GM12878 (cell line): ENCODE results near the gene CCDC63. TPM values are rescaled to one million over a fixed set of nuclear protein-coding genes. Genes with fewer than 3 reads are reported as not detected.

Experiments used
- ATAC-seq: fragments of 200-7000 bp; cut with Tn5 transposase; 3 replicates; pipeline ENCODE4 v1.9.1; 2020; ENCODE audit warnings: mild to moderate bottlenecking, moderate library complexity
- BruUV-seq: library from RNA; stranded (reverse); fragments of 400-500 nt; replicated peaks from 2 replicates; lab custom pipeline; 2021; lab: Mats Ljungman, UMichigan
- CTCF ChIA-PET: fragments of 300-600 bp; sonication (Branson Sonifier 250); formaldehyde crosslinking; extraction: SDS; loops from one replicate; lab custom pipeline; 2021; ENCODE audit warnings: inconsistent platforms; lab: Yijun Ruan, JAX
- POLR2A ChIA-PET: fragments of 350-600 bp; formaldehyde crosslinking; extraction: SDS; loops from one replicate; lab custom pipeline; 2021; ENCODE audit warnings: inconsistent platforms; lab: Charles Lee
- RAD21 ChIA-PET: fragments of 300-600 bp; sonication (Branson Sonifier 250); formaldehyde crosslinking; loops from one replicate; lab custom pipeline; 2023; ENCODE audit warnings: antibody characterized with exemption; ENCODE audit not compliant: unreplicated experiment; lab: Charles Lee
- SMC1A ChIA-PET: fragments of 300-600 bp; sonication (Branson Sonifier 250); formaldehyde crosslinking; loops from one replicate; lab custom pipeline; 2023; ENCODE audit not compliant: unreplicated experiment, uncharacterized antibody; lab: Charles Lee
- DNase-seq: peaks from one replicate; pipeline ENCODE4 v3.0.0-alpha.2; 2011; ENCODE audit warnings: low read depth, low spot score
- FAIRE-seq: peaks from 3 replicates; lab custom pipeline; 2011; peaks lifted over from hg19 to GRCh38; lab: Jason Lieb, UNC
- H2AFZ ChIP-seq: 2 replicates; pipeline ENCODE4 v1.6.0; 2011; ENCODE audit warnings: low read depth, low read length, control low read depth; ENCODE audit not compliant: control insufficient read depth
- H3K27ac ChIP-seq: 2 replicates; pipeline ENCODE4 v1.5.1; 2011; ENCODE audit warnings: control low read depth; ENCODE audit not compliant: control insufficient read depth, insufficient read depth
- H3K27me3 ChIP-seq, 2 experiments: replicated peaks in 1 of 2; 2 replicates each; pipeline versions ENCODE4 v1.6.0 to v1.6.1; 2011; ENCODE audit warnings: low read length in 1 of 2; ENCODE audit not compliant: control insufficient read depth in 2 of 2, insufficient read depth in 2 of 2
- H3K36me3 ChIP-seq, 2 experiments: 2 replicates each; pipeline ENCODE4 v1.5.1; 2011; ENCODE audit warnings: low read length in 1 of 2; ENCODE audit not compliant: control insufficient read depth in 2 of 2, insufficient read depth in 2 of 2
- H3K4me1 ChIP-seq: 2 replicates; pipeline ENCODE4 v1.6.1; 2011; ENCODE audit warnings: mild to moderate bottlenecking, low read length, moderate library complexity, mixed read lengths; ENCODE audit not compliant: control insufficient read depth, insufficient read depth
- H3K4me2 ChIP-seq: 2 replicates; pipeline ENCODE4 v1.6.0; 2011; ENCODE audit warnings: control low read depth; ENCODE audit not compliant: control insufficient read depth, insufficient read depth
- H3K4me3 ChIP-seq: fragments of 200-600 bp; sonication (generic); 2 replicates; pipeline ENCODE4 v1.5.1; 2016
- H3K79me2 ChIP-seq: 2 replicates; pipeline ENCODE4 v1.6.0; 2011; ENCODE audit warnings: low read length; ENCODE audit not compliant: control insufficient read depth, insufficient read depth
- H3K9ac ChIP-seq: 2 replicates; pipeline ENCODE4 v1.8.0; 2011; ENCODE audit warnings: low read length, control low read depth, mixed read lengths; ENCODE audit not compliant: control insufficient read depth, insufficient read depth
- H3K9me3 ChIP-seq: replicated peaks from 3 replicates; pipeline ENCODE4 v1.5.1; 2011; ENCODE audit warnings: mild to moderate bottlenecking, low read length; ENCODE audit not compliant: control insufficient read depth, insufficient read depth
- H4K20me1 ChIP-seq: 2 replicates; pipeline ENCODE4 v1.6.0; 2011; ENCODE audit not compliant: control insufficient read depth, insufficient read depth
- ASH2L ChIP-seq: fragments of 300-600, 200-600 bp; sonication (generic); IDR thresholded peaks from 2 replicates; pipeline ENCODE4 v1.6.1; 2017; ENCODE audit warnings: low read depth, mild to moderate bottlenecking, borderline replicate concordance
- BCL3 ChIP-seq: IDR thresholded peaks from 2 replicates; pipeline ENCODE4 v1.6.1; 2011; ENCODE audit warnings: borderline replicate concordance, low read depth, mild to moderate bottlenecking, moderate library complexity, low read length; ENCODE audit not compliant: insufficient read depth, poor library complexity, severe bottlenecking
- CHD1 ChIP-seq: IDR thresholded peaks from 2 replicates; pipeline ENCODE4 v1.6.1; 2012; ENCODE audit warnings: low read depth, low read length, improper control_type of control experiment
- CUX1 ChIP-seq: IDR thresholded peaks from 2 replicates; pipeline ENCODE4 v1.6.1; 2012; ENCODE audit warnings: improper control_type of control experiment, low read depth, low read length; ENCODE audit not compliant: insufficient replicate concordance
- FOXM1 ChIP-seq: IDR thresholded peaks from 2 replicates; pipeline ENCODE4 v1.6.1; 2012; ENCODE audit warnings: low read depth, mild to moderate bottlenecking, inconsistent platforms, low read length, moderate library complexity
- JUND ChIP-seq: IDR thresholded peaks from 2 replicates; pipeline ENCODE4 v1.6.1; 2012; ENCODE audit warnings: low read depth, mild to moderate bottlenecking, low read length, improper control_type of control experiment, moderate library complexity
- NFIC ChIP-seq: IDR thresholded peaks from 2 replicates; pipeline ENCODE4 v1.6.1; 2012; ENCODE audit warnings: low read depth, mild to moderate bottlenecking, inconsistent platforms, low read length, moderate library complexity
- NR2F1 ChIP-seq: fragments of 450-650 bp; conservative IDR thresholded peaks from 2 replicates; pipeline ENCODE4 v1.6.1; 2017; ENCODE audit warnings: mild to moderate bottlenecking
- RCOR1 ChIP-seq: conservative IDR thresholded peaks from 2 replicates; pipeline ENCODE4 v1.6.1; 2012; ENCODE audit warnings: low read depth, low read length, improper control_type of control experiment
- SUPT20H ChIP-seq: IDR thresholded peaks from 2 replicates; pipeline ENCODE4 v1.6.1; 2011; ENCODE audit warnings: low read depth, mild to moderate bottlenecking, low read length, moderate library complexity, borderline replicate concordance; ENCODE audit not compliant: control insufficient read depth
- USF1 ChIP-seq: IDR thresholded peaks from 2 replicates; pipeline ENCODE4 v1.6.1; 2011; ENCODE audit warnings: borderline replicate concordance, low read depth, mild to moderate bottlenecking, moderate library complexity, mixed read lengths, low read length; ENCODE audit not compliant: insufficient read depth; ENCODE audit errors: extremely low read length
- ZBED1 ChIP-seq: IDR thresholded peaks from 2 replicates; pipeline ENCODE4 v1.6.1; 2016; ENCODE audit warnings: borderline replicate concordance
- WGBS: methylation state at CpG from one replicate; pipeline ENCODE4 v1.1.6; 2016; ENCODE audit warnings: low lambda C conversion rate; ENCODE audit not compliant: insufficient replicate concordance, insufficient coverage; ENCODE audit errors: missing lambda C conversion rate; 5-methylcytosine and 5-hydroxymethylcytosine counted together
- in situ Hi-C: fragments of 300-500 bp; cut with MboI; formaldehyde crosslinking; loops from 9 replicates; pipeline ENCODE4 v1.14.3; 2018; ENCODE audit warnings: mixed read lengths
- intact Hi-C: fragments of 100-400 bp; cut with micrococcal nuclease; formaldehyde crosslinking; loops from one replicate; pipeline ENCODE4 v1.14.2; 2022; ENCODE audit not compliant: unreplicated experiment
- polyA plus RNA-seq, 11 experiments: library from polyadenylated mRNA; depleted of rRNA in 4 of 11; unstranded in 6 of 11; stranded (reverse) in 5 of 11; fragments of >200 nt; fragmentation: Nextera tagmentation in 4 of 11; fragmentation: Illumina TruSeq in 1 of 11; extraction: Ambion mirVana in 4 of 11; extraction: Trizol in 1 of 11; gene quantifications; 1 replicate in 1 of 11; 2 replicates in 10 of 11; pipeline versions ENCODE4 v1.2.1 to v1.2.3, GENCODE V29; 2011 to 2016; ENCODE audit warnings: inconsistent platforms in 2 of 11, missing spikeins in 2 of 11, low read depth in 1 of 11
- total RNA-seq, 4 experiments: library from RNA; depleted of rRNA in 3 of 4; stranded (reverse); fragments of >200 nt in 3 of 4; fragmentation: Illumina TruSeq in 1 of 4; extraction: Trizol in 1 of 4; gene quantifications; 2 replicates each; pipeline versions ENCODE4 v1.2.1 to v1.2.3, GENCODE V29; 2013 to 2021

CCDC63 gene
- total and polyA plus RNA-seq, 10 of the 15 experiments (the other 5 are each of a cell fraction or from before 2014, with no cell fraction given), result not detected

- 0% methylated on average over 1 of the region's 1 CpG for WGBS
- SMC1A ChIA-PET, result interaction anchor here (0.8 kb wide), 1 partner anchor 79 kb away, joined by 3 read pairs; no protein-coding TSS in a partner anchor
- TF ChIP-seq RCOR1 (no peak), USF1 (no peak), CHD1 (no peak), NFIC (no peak), CUX1 (no peak), BCL3 (no peak), JUND (no peak), FOXM1 (no peak), NR2F1 (no peak), SUPT20H (no peak), ASH2L (no peak), ZBED1 (no peak)
Measured at GRCh38 chr12:110816779-110817178, 30.0 kb upstream of the CCDC63 start.

More at GRCh38 chr12:110816779-110817178, 30.0 kb upstream of the CCDC63 start:
- no peak for ATAC-seq
- Histone ChIP-seq H3K4me2 (no peak overlapping the region), H3K27ac (no peak overlapping the region), H3K4me3 (no peak overlapping the region), H3K9me3 (no peaks in the 10 kb centered on the region), H2AFZ (no peak overlapping the region), H4K20me1 (no peaks in the 10 kb centered on the region), H3K4me1 (no peaks in the 10 kb centered on the region), H3K79me2 (no peaks in the 10 kb centered on the region), H3K27me3 (no peaks in the 10 kb centered on the region; a peak in 1 of 4 replicates), H3K9ac (no peak overlapping the region), H3K36me3 (no peaks in the 10 kb centered on the region)
- in situ Hi-C loops, result no loop called here
- DNase-seq, result no peak
- ChIA-PET CTCF (interaction anchor here (0.5 to 1.2 kb wide), 5 partner anchors 10 to 876 kb away, joined by 3 to 4 read pairs (median 3); no protein-coding TSS in a partner anchor), RAD21 (interaction anchor here (1.4 to 1.7 kb wide), 2 partner anchors 14 to 112 kb away, joined by 3 to 5 read pairs; no protein-coding TSS in a partner anchor), POLR2A (interaction anchor here (1.3 kb wide), 1 partner anchor 41 kb away, joined by 3 read pairs; no protein-coding TSS in a partner anchor)
- intact Hi-C loops, result no loop called here
- no TSS peak for BruUV-seq
- FAIRE-seq, result no peak
